ENCODE data around the gene MAPK1. TPM values are rescaled to one million over a fixed set of nuclear protein-coding genes. Genes with fewer than 3 reads are reported as not detected.
"Not testable (repeated sequence)": the region's sequence is repeated elsewhere in the genome, so short reads cannot be mapped to it uniquely, and the experiment has no call there.

The MAPK1 gene
- total RNA-seq, 1 donor from 2014 or later = 112 TPM

DNA sequence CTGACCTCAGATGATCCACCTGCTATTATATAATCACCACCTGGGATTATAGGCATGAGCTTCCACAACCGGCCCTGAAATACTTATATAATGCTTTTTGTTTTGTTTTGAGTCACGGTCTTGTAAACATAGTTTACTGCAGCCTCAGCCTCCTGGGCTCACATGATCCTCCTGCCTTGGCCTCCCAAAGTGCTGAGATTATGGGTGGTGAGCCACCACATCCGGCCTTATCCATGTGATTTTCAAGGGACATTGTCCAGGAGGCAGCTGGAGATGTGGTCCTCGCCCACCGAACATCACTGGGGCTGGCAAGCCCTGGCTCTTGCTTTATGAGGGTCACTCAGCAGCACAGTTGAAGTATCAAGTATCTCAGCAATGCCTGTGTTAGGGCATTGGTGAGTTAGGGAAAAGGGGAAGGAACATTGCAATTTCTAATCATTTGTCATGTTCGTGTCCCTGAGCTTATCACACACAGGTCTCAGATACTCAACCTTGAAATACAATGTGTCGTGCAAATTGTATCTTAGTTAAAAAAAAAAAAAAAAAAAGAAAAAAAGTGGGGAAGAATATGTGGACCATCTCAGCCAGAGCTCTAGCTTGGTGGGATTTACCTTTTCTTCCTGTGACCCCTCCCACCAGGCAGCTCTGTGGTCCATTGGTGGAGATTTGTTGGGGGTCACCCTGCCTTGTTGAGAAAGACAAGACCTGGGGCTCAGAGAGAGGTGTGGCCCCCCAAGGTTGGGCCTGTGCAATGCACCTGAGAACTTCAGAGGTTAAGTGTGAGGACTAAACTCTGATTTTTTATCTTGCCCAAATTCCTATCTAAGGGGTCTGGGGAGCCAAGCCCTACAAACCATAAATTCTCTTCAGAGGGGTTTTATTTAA lies 40.4 kb upstream of the MAPK1 start:
- TF ChIP-seq, protein P1, sequence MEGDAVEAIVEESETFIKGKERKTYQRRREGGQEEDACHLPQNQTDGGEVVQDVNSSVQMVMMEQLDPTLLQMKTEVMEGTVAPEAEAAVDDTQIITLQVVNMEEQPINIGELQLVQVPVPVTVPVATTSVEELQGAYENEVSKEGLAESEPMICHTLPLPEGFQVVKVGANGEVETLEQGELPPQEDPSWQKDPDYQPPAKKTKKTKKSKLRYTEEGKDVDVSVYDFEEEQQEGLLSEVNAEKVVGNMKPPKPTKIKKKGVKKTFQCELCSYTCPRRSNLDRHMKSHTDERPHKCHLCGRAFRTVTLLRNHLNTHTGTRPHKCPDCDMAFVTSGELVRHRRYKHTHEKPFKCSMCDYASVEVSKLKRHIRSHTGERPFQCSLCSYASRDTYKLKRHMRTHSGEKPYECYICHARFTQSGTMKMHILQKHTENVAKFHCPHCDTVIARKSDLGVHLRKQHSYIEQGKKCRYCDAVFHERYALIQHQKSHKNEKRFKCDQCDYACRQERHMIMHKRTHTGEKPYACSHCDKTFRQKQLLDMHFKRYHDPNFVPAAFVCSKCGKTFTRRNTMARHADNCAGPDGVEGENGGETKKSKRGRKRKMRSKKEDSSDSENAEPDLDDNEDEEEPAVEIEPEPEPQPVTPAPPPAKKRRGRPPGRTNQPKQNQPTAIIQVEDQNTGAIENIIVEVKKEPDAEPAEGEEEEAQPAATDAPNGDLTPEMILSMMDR (conservative IDR thresholded peaks at IDR 0.05) = no peak
- no peaks in the 10 kb centered on the region for H3K4me1 Mint-ChIP-seq (ENCODE audit: unreplicated experiment)
- no peak for DNase-seq (ENCODE audit: extremely low spot score, unreplicated experiment)
- no peak overlapping the region for H3K27ac Mint-ChIP-seq
- H3K36me3 Mint-ChIP-seq = no peaks in the 10 kb centered on the region
- no peak overlapping the region for H3K4me3 Mint-ChIP-seq
- no peaks in the 10 kb centered on the region for H3K27me3 Mint-ChIP-seq
- H3K9me3 Mint-ChIP-seq = no peaks in the 10 kb centered on the region

DNA sequence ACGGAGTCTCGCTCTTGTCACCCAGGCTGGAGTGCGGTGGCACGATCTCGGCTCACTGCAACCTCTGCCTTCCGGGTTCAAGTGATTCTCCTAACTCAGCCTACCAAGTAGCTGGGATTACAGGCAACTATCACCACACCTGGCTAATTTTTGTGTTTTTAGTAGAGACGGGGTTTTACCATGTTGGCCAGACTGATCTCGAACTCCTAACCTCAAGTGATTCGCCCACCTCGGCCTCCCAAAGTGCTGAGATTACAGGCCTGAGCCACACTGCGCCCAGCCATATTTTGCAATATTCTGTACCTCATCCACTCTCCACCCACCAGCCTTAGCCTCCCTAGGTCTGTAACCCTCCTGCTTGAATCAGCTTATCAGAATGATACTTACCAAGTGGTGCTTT lies 37.8 kb upstream of the MAPK1 start:
- not testable (repeated sequence) for H3K27me3 Mint-ChIP-seq, H3K36me3 Mint-ChIP-seq

DNA sequence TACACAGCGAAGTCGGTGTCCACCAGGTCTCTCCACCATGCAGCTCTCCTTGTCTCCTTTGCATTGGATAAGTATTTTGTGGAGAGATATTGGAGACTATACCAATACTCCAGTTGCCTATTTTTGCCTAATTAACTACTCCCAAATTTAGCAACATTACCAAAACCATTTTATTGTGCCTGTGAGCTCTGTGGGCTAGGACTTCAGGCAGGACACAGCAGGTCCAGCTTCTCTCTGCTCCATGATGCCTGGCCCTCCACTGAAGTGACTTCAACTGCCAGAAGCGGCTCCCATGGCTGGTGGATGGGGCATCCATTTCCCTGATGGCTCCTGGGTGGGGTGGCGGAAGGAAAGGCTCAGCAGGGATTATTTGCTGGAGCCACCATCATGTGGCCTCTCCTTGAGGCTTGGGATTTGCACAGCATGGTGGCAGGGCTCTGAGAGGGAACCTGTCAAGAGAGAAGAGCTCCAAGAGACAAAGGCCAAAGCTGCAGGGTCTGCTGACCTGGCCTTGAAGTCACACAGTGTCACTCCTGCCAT lies 36.9 kb upstream of the MAPK1 start:
- TF ChIP-seq, protein P1 (conservative IDR thresholded peaks at IDR 0.05) = no peak
- no peaks in the 10 kb centered on the region for H3K4me1 Mint-ChIP-seq (ENCODE audit: unreplicated experiment)
- H3K4me3 Mint-ChIP-seq = no peak overlapping the region
- no peaks in the 10 kb centered on the region for H3K27me3 Mint-ChIP-seq
- no peaks in the 10 kb centered on the region for H3K9me3 Mint-ChIP-seq
- H3K27ac Mint-ChIP-seq = no peak overlapping the region
- no peaks in the 10 kb centered on the region for H3K36me3 Mint-ChIP-seq
- DNase-seq (ENCODE audit: extremely low spot score, unreplicated experiment) = no peak

More for the DNA sequence above, 37.8 kb upstream of the MAPK1 start:
- H3K9me3 Mint-ChIP-seq; H3K4me3 Mint-ChIP-seq; H3K27ac Mint-ChIP-seq; DNase-seq (ENCODE audit: extremely low spot score, unreplicated experiment); H3K4me1 Mint-ChIP-seq (ENCODE audit: unreplicated experiment): not testable (repeated sequence)

DNA sequence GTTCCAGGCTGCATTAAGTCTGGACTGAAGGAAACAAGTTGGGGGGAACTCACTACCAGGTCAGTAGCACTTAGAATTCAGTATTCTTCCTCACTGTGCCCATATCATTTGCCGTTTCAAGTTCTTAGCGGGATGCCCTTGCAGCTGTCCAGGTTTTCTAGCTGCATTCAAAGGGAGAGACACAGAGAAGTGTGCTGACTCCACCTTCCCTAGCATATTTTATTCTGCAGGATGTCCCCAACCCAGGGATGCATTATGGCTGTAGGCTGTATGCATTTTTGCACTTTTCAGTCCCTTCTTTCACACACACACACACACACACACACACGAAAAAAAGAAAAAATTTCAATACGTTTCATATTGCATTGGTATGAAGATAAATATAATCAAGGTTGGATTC lies 35.8 kb upstream of the MAPK1 start:
- Mint-ChIP-seq H3K4me3 (no peak overlapping the region), H3K27me3 (no peaks in the 10 kb centered on the region), H3K9me3 (no peaks in the 10 kb centered on the region), H3K4me1 (ENCODE audit: unreplicated experiment) (no peaks in the 10 kb centered on the region), H3K36me3 (no peaks in the 10 kb centered on the region), H3K27ac (no peak overlapping the region)
- no peak for DNase-seq (ENCODE audit: extremely low spot score, unreplicated experiment)
- TF ChIP-seq, protein P1 (conservative IDR thresholded peaks at IDR 0.05) = no peak

DNA sequence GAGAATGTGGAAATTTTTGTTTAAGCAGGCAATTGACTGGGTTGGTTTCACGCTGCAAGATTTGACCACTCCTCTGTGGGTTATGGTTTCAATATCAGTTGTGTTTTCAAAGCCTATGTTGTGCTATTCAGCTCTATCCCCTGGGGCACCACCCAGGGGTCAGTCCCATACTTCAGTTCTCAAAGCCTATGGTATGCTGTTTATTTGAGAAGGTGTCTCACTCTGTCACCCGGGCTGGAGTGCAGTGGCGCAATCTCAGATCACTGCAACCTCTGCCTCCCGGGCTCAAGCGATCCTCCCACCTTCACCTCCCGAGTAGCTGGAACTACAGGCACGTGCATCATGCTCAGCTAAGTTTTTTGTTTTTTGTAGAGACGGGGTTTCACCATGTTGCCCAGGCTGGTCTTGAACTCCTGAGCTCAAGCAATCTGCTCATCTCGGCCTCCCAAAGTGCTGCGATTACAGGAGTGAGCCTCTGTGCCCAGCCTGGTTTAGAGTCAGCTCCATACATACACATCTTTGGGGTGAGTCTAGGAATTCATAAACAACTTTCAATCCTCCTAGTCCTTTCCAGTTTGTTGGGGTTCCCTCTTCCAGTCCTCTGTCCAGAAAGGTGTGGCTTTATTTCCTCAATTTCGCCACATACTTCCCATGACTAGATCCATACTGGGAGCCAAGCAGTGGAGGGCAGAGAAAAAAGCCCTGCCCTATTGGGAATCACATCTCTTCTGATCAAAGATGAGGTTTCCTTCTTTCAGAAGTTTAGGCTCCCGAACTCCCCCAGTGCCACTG lies 35.0 kb upstream of the MAPK1 start:
- Mint-ChIP-seq H3K9me3 (no peaks in the 10 kb centered on the region), H3K27me3 (no peaks in the 10 kb centered on the region), H3K4me3 (no peak overlapping the region), H3K27ac (no peak overlapping the region), H3K36me3 (no peaks in the 10 kb centered on the region), H3K4me1 (ENCODE audit: unreplicated experiment) (no peaks in the 10 kb centered on the region)
- TF ChIP-seq, protein P1 (conservative IDR thresholded peaks at IDR 0.05) = no peak
- DNase-seq (ENCODE audit: extremely low spot score, unreplicated experiment) = no peak
